ENCODE measurements around the gene MUC4.
"Not testable (repeated sequence)": the region's sequence is repeated elsewhere in the genome, so short reads cannot be mapped to it uniquely, and the experiment has no call there.

Gene MUC4

GRCh38 chr3:195834675-195835583, 23.2 kb upstream of the MUC4 start:
- no peak for DNase-seq (ENCODE audit: low read depth)

- DNase-seq (ENCODE audit: low read depth) = no peak
Observed at GRCh38 chr3:195829897-195830254, 18.1 kb upstream of the MUC4 start.

GRCh38 chr3:195828762-195829161, 17.0 kb upstream of the MUC4 start:
- no peak for DNase-seq (ENCODE audit: low read depth)

GRCh38 chr3:195825857-195826804, 14.4 kb upstream of the MUC4 start:
- DNase-seq (ENCODE audit: low read depth) = no peak

GRCh38 chr3:195825191-195825588, 13.5 kb upstream of the MUC4 start:
- no peak for DNase-seq (ENCODE audit: low read depth)

GRCh38 chr3:195824425-195825190, 12.9 kb upstream of the MUC4 start:
- DNase-seq (ENCODE audit: low read depth) = not testable (repeated sequence)

GRCh38 chr3:195823999-195824398, 12.3 kb upstream of the MUC4 start:
- no peak for DNase-seq (ENCODE audit: low read depth)

- DNase-seq (ENCODE audit: low read depth) = no peak
Observed at GRCh38 chr3:195823280-195823679, 11.6 kb upstream of the MUC4 start.

- DNase-seq (ENCODE audit: low read depth) = no peak
Observed at GRCh38 chr3:195822131-195822696, 10.5 kb upstream of the MUC4 start.

GRCh38 chr3:195821403-195822130, 9.8 kb upstream of the MUC4 start:
- no peak for DNase-seq (ENCODE audit: low read depth)

- DNase-seq (ENCODE audit: low read depth) = no peak
Observed at GRCh38 chr3:195820901-195821300, 9.2 kb upstream of the MUC4 start.

GRCh38 chr3:195820186-195820585, 8.5 kb upstream of the MUC4 start:
- DNase-seq (ENCODE audit: low read depth) = no peak

GRCh38 chr3:195818301-195818700, 6.6 kb upstream of the MUC4 start:
- no peak for DNase-seq (ENCODE audit: low read depth)

- no peak for DNase-seq (ENCODE audit: low read depth)
Observed at GRCh38 chr3:195817578-195818135, 5.9 kb upstream of the MUC4 start.

- not testable (repeated sequence) for DNase-seq (ENCODE audit: low read depth)
Observed at GRCh38 chr3:195816276-195816913, 4.7 kb upstream of the MUC4 start.

GRCh38 chr3:195815169-195815771, 3.5 kb upstream of the MUC4 start:
- no peak for DNase-seq (ENCODE audit: low read depth)

GRCh38 chr3:195813916-195814640, 2.3 kb upstream of the MUC4 start:
- DNase-seq (ENCODE audit: low read depth) = no peak

GRCh38 chr3:195812366-195812765, 637 bp upstream of the MUC4 start:
- DNase-seq (ENCODE audit: low read depth) = no peak

- DNase-seq (ENCODE audit: low read depth) = no peak
Observed at GRCh38 chr3:195810455-195810845, 1.3 kb downstream of the MUC4 start.
